ENCODE results near the gene QKI.

The QKI gene

DNA sequence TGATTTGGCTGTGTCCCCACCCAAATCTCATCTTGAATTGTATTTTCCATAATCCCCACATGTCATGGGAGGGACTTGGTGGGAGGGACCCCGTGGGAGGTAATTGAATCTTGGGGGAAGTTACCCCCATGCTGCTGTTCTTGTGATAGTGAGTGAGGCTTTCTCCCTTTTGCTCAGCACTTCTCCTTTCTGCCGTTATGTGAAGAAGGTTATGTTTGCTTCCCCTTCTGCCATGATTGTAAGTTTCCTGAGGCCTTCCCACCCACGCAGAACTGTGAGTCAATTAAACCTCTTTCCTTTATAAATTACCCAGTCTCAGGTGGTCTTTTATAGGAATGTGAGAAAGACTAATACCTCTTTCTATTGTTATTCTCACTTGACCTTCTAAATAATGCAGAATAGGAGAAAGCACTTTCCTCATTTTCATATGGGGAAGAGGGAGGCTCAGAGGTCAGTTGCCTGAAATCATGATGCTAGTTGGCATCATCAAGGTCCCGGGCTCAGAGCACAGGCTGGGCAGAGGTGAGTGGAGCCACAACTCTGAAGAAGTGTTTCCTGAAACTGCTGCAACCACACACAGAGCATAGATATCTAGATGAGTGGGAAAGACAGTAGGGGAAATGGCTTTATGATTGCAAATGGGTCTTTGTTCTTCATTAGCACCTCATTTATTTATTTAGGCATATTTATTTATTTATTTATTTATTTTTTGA, 191.0 kb downstream of the QKI start:
- peaks cover 2% of the 10 kb centered on the region for H3K9me3 ChIP-seq (ENCODE audit: insufficient read depth, low read length, severe bottlenecking)
- no peaks in the 10 kb centered on the region for H3K79me2 ChIP-seq (ENCODE audit: insufficient read depth, low read length)
- no peaks in the 10 kb centered on the region for H4K20me1 ChIP-seq (ENCODE audit: insufficient read depth, low read length)
- H3K4me2 ChIP-seq (ENCODE audit: insufficient read depth, low read length), result no peak overlapping the region
- no peak for ATAC-seq (ENCODE audit: insufficient read depth, low read depth)
- H3K27me3 ChIP-seq (ENCODE audit: insufficient read depth, low read length, poor library complexity), result no peaks in the 10 kb centered on the region
- DNase-seq, result no peak
- H3K4me1 ChIP-seq (ENCODE audit: insufficient read depth, low read length), result no peaks in the 10 kb centered on the region
- H3K9ac ChIP-seq (ENCODE audit: low read depth, low read length), result no peak overlapping the region
- TF ChIP-seq, protein P1, sequence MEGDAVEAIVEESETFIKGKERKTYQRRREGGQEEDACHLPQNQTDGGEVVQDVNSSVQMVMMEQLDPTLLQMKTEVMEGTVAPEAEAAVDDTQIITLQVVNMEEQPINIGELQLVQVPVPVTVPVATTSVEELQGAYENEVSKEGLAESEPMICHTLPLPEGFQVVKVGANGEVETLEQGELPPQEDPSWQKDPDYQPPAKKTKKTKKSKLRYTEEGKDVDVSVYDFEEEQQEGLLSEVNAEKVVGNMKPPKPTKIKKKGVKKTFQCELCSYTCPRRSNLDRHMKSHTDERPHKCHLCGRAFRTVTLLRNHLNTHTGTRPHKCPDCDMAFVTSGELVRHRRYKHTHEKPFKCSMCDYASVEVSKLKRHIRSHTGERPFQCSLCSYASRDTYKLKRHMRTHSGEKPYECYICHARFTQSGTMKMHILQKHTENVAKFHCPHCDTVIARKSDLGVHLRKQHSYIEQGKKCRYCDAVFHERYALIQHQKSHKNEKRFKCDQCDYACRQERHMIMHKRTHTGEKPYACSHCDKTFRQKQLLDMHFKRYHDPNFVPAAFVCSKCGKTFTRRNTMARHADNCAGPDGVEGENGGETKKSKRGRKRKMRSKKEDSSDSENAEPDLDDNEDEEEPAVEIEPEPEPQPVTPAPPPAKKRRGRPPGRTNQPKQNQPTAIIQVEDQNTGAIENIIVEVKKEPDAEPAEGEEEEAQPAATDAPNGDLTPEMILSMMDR (IDR thresholded peaks at IDR 0.05; ENCODE audit: borderline replicate concordance, extremely low read depth, low read length, poor library complexity, severe bottlenecking), result no peak
- TF ChIP-seq EZH2 (IDR thresholded peaks at IDR 0.05; ENCODE audit: borderline replicate concordance, low read depth, low read length, severe bottlenecking), result no peak
- H3K4me3 ChIP-seq (ENCODE audit: low read depth in 1 of 2, low read length in 2 of 2), result no peak overlapping the region
- H3K27ac ChIP-seq (ENCODE audit: low read length), result no peak overlapping the region
- H3K36me3 ChIP-seq (ENCODE audit: insufficient read depth, low read length), result no peaks in the 10 kb centered on the region
- no peak overlapping the region for H2AFZ ChIP-seq (ENCODE audit: low read depth, low read length)

- Histone ChIP-seq H3K4me2 (ENCODE audit: insufficient read depth, low read length) (no peak overlapping the region), H3K9me3 (ENCODE audit: insufficient read depth, low read length, severe bottlenecking) (peaks cover 2% of the 10 kb centered on the region), H3K79me2 (ENCODE audit: insufficient read depth, low read length) (no peaks in the 10 kb centered on the region), H3K4me3 (ENCODE audit: low read depth in 1 of 2, low read length in 2 of 2) (no peak overlapping the region), H3K36me3 (ENCODE audit: insufficient read depth, low read length) (no peaks in the 10 kb centered on the region), H4K20me1 (ENCODE audit: insufficient read depth, low read length) (no peaks in the 10 kb centered on the region), H3K27ac (ENCODE audit: low read length) (no peak overlapping the region), H3K27me3 (ENCODE audit: insufficient read depth, low read length, poor library complexity) (no peaks in the 10 kb centered on the region), H3K4me1 (ENCODE audit: insufficient read depth, low read length) (no peaks in the 10 kb centered on the region), H2AFZ (ENCODE audit: low read depth, low read length) (no peak overlapping the region), H3K9ac (ENCODE audit: low read depth, low read length) (no peak overlapping the region)
- ATAC-seq (ENCODE audit: insufficient read depth, low read depth), result no peak
- DNase-seq, result no peak
- no peak for TF ChIP-seq EZH2 (IDR thresholded peaks at IDR 0.05; ENCODE audit: borderline replicate concordance, low read depth, low read length, severe bottlenecking)
- TF ChIP-seq, protein P1 (IDR thresholded peaks at IDR 0.05; ENCODE audit: borderline replicate concordance, extremely low read depth, low read length, poor library complexity, severe bottlenecking), result no peak
Observed at GRCh38 chr6:163607792-163608191, 193.3 kb downstream of the QKI start.

DNA sequence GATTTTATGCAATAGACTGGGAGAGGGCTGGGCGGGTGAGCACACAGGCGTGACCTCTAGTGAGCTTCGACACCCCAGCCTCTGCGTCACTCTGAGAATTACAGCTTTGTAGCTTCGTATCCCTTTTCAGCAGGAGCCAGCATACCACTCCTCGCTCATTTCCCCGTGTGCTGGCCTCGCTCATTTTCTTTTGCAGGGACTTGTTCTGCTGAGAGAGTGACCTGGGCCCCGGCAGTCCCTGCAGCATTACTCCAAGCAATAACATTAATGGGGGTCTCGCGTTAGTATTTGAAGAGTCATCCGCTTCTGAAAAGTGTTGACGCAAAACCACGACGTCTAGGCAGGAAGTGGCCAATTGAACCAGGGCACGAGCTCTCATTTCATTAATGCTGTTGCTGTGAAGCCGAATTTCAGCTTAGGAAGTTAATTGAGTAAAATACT, 193.7 kb downstream of the QKI start:
- H3K27ac ChIP-seq (ENCODE audit: low read length), result no peak overlapping the region
- no peaks in the 10 kb centered on the region for H3K36me3 ChIP-seq (ENCODE audit: insufficient read depth, low read length)
- H4K20me1 ChIP-seq (ENCODE audit: insufficient read depth, low read length), result no peaks in the 10 kb centered on the region
- ATAC-seq (ENCODE audit: insufficient read depth, low read depth) (no peak), DNase-seq (peak; percentile 8)
- H3K4me1 ChIP-seq (ENCODE audit: insufficient read depth, low read length), result no peaks in the 10 kb centered on the region
- no peaks in the 10 kb centered on the region for H3K79me2 ChIP-seq (ENCODE audit: insufficient read depth, low read length)
- TF ChIP-seq EZH2 (IDR thresholded peaks at IDR 0.05; ENCODE audit: borderline replicate concordance, low read depth, low read length, severe bottlenecking), result no peak
- TF ChIP-seq, protein P1 (IDR thresholded peaks at IDR 0.05; ENCODE audit: borderline replicate concordance, extremely low read depth, low read length, poor library complexity, severe bottlenecking), result no peak
- H3K27me3 ChIP-seq (ENCODE audit: insufficient read depth, low read length, poor library complexity), result no peaks in the 10 kb centered on the region
- H3K4me3 ChIP-seq (ENCODE audit: low read depth in 1 of 2, low read length in 2 of 2), result no peak overlapping the region
- no peak overlapping the region for H3K9ac ChIP-seq (ENCODE audit: low read depth, low read length)
- peaks cover 2% of the 10 kb centered on the region for H3K9me3 ChIP-seq (ENCODE audit: insufficient read depth, low read length, severe bottlenecking)
- no peak overlapping the region for H3K4me2 ChIP-seq (ENCODE audit: insufficient read depth, low read length)
- no peak overlapping the region for H2AFZ ChIP-seq (ENCODE audit: low read depth, low read length)

Measured in DND-41 (cell line).